Fibroblast of skin of left quadriceps (primary cell): ENCODE results near the gene FLVCR1.

Experiments used
- DNase-seq, 2 experiments: peaks; one replicate each; pipeline ENCODE4 v3.0.0-alpha.2; 2013; ENCODE audit warnings: low read depth in 2 of 2

Gene FLVCR1

DNA sequence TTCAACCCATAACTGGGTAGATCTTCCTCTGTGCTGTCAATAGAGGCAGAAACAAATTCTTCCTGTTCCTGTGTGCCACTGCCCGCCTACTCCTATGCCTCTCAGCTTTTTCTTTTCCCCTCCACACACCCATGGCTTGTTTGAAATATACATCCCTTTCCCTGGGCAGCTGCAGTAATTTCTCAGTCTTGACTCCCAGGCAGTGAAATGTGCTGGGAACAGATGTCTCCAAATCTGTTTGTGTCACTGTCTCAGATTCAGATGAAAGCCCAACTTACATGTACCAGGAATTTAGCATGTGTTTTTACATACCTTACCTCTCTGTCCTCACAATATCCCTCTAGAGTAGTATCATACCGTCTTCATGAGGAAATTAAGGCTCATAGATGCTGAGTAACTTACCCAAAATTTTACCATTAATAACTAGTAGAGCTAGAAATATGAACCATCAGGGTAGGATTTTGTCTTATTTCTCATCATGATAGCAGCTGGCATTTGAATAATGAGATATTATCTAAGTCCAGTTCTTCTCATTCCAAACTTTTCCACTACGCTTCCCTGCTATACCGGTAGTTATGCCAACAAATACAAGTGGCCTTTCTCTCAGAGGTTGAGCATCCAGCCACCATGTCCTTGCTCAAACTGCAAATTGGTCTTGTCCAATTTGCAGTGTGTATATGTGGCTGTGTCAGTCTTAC is 87.5 kb downstream of the FLVCR1 start:
- no peak for DNase-seq

DNA sequence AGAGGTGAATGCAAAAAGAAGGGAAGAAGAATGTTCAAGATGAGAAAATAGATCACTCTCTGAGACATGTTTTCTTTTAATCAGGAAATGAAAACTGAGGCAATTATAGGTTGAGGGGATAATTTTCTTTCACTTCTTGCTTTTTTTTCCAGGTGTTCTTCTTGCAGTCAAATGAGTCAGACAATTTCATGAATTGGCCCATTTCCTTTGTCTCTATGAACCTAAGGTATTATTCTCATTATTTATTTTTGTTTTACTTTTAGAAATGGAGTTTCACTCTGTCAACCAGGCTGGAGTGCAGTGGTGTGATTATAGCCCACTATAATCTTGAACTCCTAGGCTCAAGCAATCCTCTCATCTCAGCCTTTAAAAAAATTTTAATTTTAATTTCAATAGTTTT is 88.8 kb downstream of the FLVCR1 start:
- no peak for DNase-seq
